Neural crest cell (in vitro differentiated cells): ENCODE data around the gene DIP2C. TPM values are rescaled to one million over a fixed set of nuclear protein-coding genes. Genes with fewer than 3 reads are reported as not detected.

Experiments
- DNase-seq: peaks from one replicate; pipeline ENCODE4 v3.0.0; 2021; ENCODE audit warnings: low read depth, mixed read lengths, low spot score
- H3K27ac Mint-ChIP-seq: one replicate; pipeline ENCODE4 v1.8.0; 2021; ENCODE audit warnings: mild to moderate bottlenecking, mixed read lengths; ENCODE audit not compliant: unreplicated experiment
- H3K27me3 Mint-ChIP-seq: 2 replicates; pipeline ENCODE4 v1.8.0; 2021; ENCODE audit warnings: low read depth, mild to moderate bottlenecking, mixed read lengths
- H3K36me3 Mint-ChIP-seq: 2 replicates; pipeline ENCODE4 v1.8.0; 2021; ENCODE audit warnings: low read depth, mild to moderate bottlenecking, mixed read lengths
- H3K4me1 Mint-ChIP-seq: 2 replicates; pipeline ENCODE4 v1.8.0; 2021; ENCODE audit warnings: mixed read lengths
- H3K4me3 Mint-ChIP-seq: one replicate; pipeline ENCODE4 v1.8.0; 2021; ENCODE audit warnings: mild to moderate bottlenecking, mixed read lengths
- H3K9me3 Mint-ChIP-seq: 2 replicates; pipeline ENCODE4 v1.8.0; 2021; ENCODE audit warnings: mixed read lengths
- CTCF ChIP-seq: fragments of 200-600 bp; sonication (generic); conservative IDR thresholded peaks from 2 replicates; pipeline ENCODE4 v1.5.0; 2021; ENCODE audit warnings: antibody characterized with exemption, mild to moderate bottlenecking
- total RNA-seq: library from RNA; stranded (reverse); gene quantifications from 2 replicates; pipeline ENCODE4 v1.2.1, GENCODE V29; 2021

Gene DIP2C
- total RNA-seq, 1 donor from 2014 or later = 21.7 TPM

GRCh38 chr10:501596-501995 is 187.9 kb downstream of the DIP2C start:
- H3K27me3 Mint-ChIP-seq = no peaks in the 10 kb centered on the region

GRCh38 chr10:500876-501275 is 188.6 kb downstream of the DIP2C start:
- H3K9me3 Mint-ChIP-seq = no peaks in the 10 kb centered on the region
- no peaks in the 10 kb centered on the region for H3K27me3 Mint-ChIP-seq
- H3K4me3 Mint-ChIP-seq = no peak overlapping the region
- no peak for TF ChIP-seq CTCF
- H3K36me3 Mint-ChIP-seq = no peaks in the 10 kb centered on the region
- H3K4me1 Mint-ChIP-seq = peaks cover 19% of the 10 kb centered on the region
- DNase-seq = no peak
- no peak overlapping the region for H3K27ac Mint-ChIP-seq

More at GRCh38 chr10:501596-501995, 187.9 kb downstream of the DIP2C start:
- no peak for TF ChIP-seq CTCF
- no peaks in the 10 kb centered on the region for H3K36me3 Mint-ChIP-seq
- peaks cover 19% of the 10 kb centered on the region for H3K4me1 Mint-ChIP-seq
- no peak overlapping the region for H3K4me3 Mint-ChIP-seq
- H3K9me3 Mint-ChIP-seq = no peaks in the 10 kb centered on the region
- no peak overlapping the region for H3K27ac Mint-ChIP-seq
- DNase-seq = no peak

DNA sequence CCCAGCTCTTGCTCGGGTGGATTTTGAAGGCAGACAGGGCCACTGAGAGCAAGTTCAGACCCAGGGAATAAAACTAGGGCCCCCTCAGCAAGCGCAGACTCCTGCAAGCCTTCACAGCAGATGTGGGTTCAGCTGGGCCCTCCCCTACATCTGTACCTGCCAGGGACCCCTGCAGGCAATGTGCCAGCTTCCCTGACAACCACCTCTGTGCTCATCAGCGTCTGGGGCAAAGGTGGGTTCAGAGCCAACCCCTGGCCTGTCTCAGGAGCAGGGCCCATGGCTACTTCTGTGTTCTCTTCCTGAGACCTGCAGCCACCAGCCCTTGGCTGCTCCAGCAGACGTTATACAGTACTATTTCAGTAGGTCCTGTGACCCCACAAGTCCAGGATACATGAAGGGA is 189.5 kb downstream of the DIP2C start:
- DNase-seq = no peak
- TF ChIP-seq CTCF = no peak
- Mint-ChIP-seq H3K27ac (no peak overlapping the region), H3K4me1 (peaks cover 17% of the 10 kb centered on the region), H3K36me3 (no peaks in the 10 kb centered on the region), H3K9me3 (no peaks in the 10 kb centered on the region), H3K27me3 (no peaks in the 10 kb centered on the region), H3K4me3 (no peak overlapping the region)

GRCh38 chr10:498760-499435 is 190.6 kb downstream of the DIP2C start:
- TF ChIP-seq CTCF = no peak
- DNase-seq = no peak
- Mint-ChIP-seq H3K9me3 (no peaks in the 10 kb centered on the region), H3K4me1 (peaks cover 7% of the 10 kb centered on the region), H3K27ac (no peak overlapping the region), H3K27me3 (no peaks in the 10 kb centered on the region), H3K36me3 (no peaks in the 10 kb centered on the region), H3K4me3 (peak overlapping the region; percentile 5)

GRCh38 chr10:497898-498451 is 191.5 kb downstream of the DIP2C start:
- no peaks in the 10 kb centered on the region for H3K27me3 Mint-ChIP-seq
- TF ChIP-seq CTCF = no peak
- no peaks in the 10 kb centered on the region for H3K36me3 Mint-ChIP-seq
- DNase-seq = no peak
- peaks cover 10% of the 10 kb centered on the region for H3K4me1 Mint-ChIP-seq
- no peaks in the 10 kb centered on the region for H3K9me3 Mint-ChIP-seq
- no peak overlapping the region for H3K27ac Mint-ChIP-seq
- H3K4me3 Mint-ChIP-seq = no peak overlapping the region
